ENCODE measurements around the gene QRICH1. TPM values are rescaled to one million over a fixed set of nuclear protein-coding genes. Genes with fewer than 3 reads are reported as not detected.

QRICH1 gene
- total RNA-seq, 2 experiments from 2014 or later: 111 to 132 TPM

DNA sequence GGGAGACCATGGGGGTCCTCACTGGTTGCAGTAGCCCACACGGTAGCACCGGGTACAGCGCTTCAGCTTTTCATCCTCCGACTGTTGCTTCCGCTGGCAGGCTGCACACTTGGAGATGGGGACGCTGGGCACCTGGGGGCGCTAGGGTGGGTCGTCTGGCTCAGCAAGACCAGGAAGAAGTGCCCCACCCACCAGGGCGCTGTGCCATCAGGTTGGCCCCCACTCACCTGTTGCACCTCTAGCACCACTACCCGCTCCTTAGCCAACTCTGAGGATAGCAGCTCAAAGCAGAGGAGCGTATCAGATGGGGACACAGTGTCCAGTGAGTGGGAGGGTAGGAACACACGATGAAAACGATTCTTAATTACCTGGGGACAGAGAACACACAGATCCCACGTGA, 18.4 kb upstream of the QRICH1 start:
- Histone ChIP-seq H3K36me3 (ENCODE audit: insufficient read depth, low read length) (peaks cover 91% of the 10 kb centered on the region), H3K9me2 (ENCODE audit: insufficient read depth, low read length) (no peaks in the 10 kb centered on the region), H3K9me3 (ENCODE audit: low read length) (no peaks in the 10 kb centered on the region), H3K4me2 (ENCODE audit: low read length) (no peak overlapping the region), H3K4me1 (ENCODE audit: insufficient read depth, low read length, poor library complexity, severe bottlenecking) (no peaks in the 10 kb centered on the region), H3K27ac (ENCODE audit: low read depth, low read length, poor library complexity, severe bottlenecking) (no peak overlapping the region), H3K4me3 (ENCODE audit: low read depth, low read length, poor library complexity, severe bottlenecking) (no peak overlapping the region), H2AFZ (ENCODE audit: low read length) (no peak overlapping the region), H4K20me1 (ENCODE audit: insufficient read depth, low read length) (no peaks in the 10 kb centered on the region), H3K79me2 (ENCODE audit: insufficient read depth, low read depth, low read length) (no peaks in the 10 kb centered on the region)
- TF ChIP-seq EZH2phosphoT487 (IDR thresholded peaks at IDR 0.05; ENCODE audit: borderline replicate concordance, low read depth, low read length): no peak
- TF ChIP-seq, protein P1, sequence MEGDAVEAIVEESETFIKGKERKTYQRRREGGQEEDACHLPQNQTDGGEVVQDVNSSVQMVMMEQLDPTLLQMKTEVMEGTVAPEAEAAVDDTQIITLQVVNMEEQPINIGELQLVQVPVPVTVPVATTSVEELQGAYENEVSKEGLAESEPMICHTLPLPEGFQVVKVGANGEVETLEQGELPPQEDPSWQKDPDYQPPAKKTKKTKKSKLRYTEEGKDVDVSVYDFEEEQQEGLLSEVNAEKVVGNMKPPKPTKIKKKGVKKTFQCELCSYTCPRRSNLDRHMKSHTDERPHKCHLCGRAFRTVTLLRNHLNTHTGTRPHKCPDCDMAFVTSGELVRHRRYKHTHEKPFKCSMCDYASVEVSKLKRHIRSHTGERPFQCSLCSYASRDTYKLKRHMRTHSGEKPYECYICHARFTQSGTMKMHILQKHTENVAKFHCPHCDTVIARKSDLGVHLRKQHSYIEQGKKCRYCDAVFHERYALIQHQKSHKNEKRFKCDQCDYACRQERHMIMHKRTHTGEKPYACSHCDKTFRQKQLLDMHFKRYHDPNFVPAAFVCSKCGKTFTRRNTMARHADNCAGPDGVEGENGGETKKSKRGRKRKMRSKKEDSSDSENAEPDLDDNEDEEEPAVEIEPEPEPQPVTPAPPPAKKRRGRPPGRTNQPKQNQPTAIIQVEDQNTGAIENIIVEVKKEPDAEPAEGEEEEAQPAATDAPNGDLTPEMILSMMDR (conservative IDR thresholded peaks at IDR 0.05; ENCODE audit: low read length): no peak
- ChIA-PET CTCF (ENCODE audit: unreplicated experiment) (interaction anchor here (1.0 kb wide), 1 partner anchor 18 kb away, joined by 3 read pairs; the partner anchor contains the start of gene QRICH1), POLR2A (no interaction called here)
- DNase-seq (ENCODE audit: low spot score): no peak
- no TSS peak for BruUV-seq (replicated peaks)
- intact Hi-C loops (cut with micrococcal nuclease; ENCODE audit: unreplicated experiment): no loop called here

GRCh38 chr3:49111347-49111746, 17.5 kb upstream of the QRICH1 start:
- no peak for DNase-seq (ENCODE audit: low spot score)
- no peak overlapping the region for H2AFZ ChIP-seq (ENCODE audit: low read length)
- intact Hi-C loops (cut with micrococcal nuclease; ENCODE audit: unreplicated experiment): no loop called here
- TF ChIP-seq EZH2phosphoT487 (IDR thresholded peaks at IDR 0.05; ENCODE audit: borderline replicate concordance, low read depth, low read length): no peak
- TF ChIP-seq, protein P1 (conservative IDR thresholded peaks at IDR 0.05; ENCODE audit: low read length): no peak
- H3K9me3 ChIP-seq (ENCODE audit: low read length): no peaks in the 10 kb centered on the region
- no peaks in the 10 kb centered on the region for H3K79me2 ChIP-seq (ENCODE audit: insufficient read depth, low read depth, low read length)
- ChIA-PET POLR2A (interaction anchor here (1.2 kb wide), 1 partner anchor 9 kb away, joined by 3 read pairs; the partner anchor contains the start of gene USP19), CTCF (ENCODE audit: unreplicated experiment) (no interaction called here)
- no peaks in the 10 kb centered on the region for H4K20me1 ChIP-seq (ENCODE audit: insufficient read depth, low read length)
- H3K4me2 ChIP-seq (ENCODE audit: low read length): no peak overlapping the region
- H3K36me3 ChIP-seq (ENCODE audit: insufficient read depth, low read length): peaks cover 83% of the 10 kb centered on the region
- H3K4me1 ChIP-seq (ENCODE audit: insufficient read depth, low read length, poor library complexity, severe bottlenecking): no peaks in the 10 kb centered on the region
- no peaks in the 10 kb centered on the region for H3K9me2 ChIP-seq (ENCODE audit: insufficient read depth, low read length)
- H3K27ac ChIP-seq (ENCODE audit: low read depth, low read length, poor library complexity, severe bottlenecking): no peak overlapping the region
- no TSS peak for BruUV-seq (replicated peaks)
- no peak overlapping the region for H3K4me3 ChIP-seq (ENCODE audit: low read depth, low read length, poor library complexity, severe bottlenecking)

DNA sequence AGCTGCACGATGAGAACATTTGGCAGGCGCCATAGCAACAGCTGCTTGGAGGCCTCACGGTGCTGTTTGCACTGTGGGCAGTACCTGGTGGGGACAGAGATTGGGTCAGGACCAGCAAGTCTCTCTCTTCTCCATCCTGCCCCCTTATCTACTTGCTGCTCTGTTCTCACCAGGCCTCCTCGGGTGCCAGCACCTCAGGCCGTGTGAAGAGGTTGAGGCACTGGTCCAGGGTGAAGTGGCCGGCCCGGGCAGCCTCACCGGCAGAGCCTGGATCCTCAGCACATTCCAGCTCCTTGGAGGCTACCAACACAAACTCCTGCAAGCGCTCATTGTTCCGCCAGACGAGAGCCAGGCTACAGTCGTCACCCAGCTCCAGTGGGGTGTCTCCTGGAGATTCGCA, 16.9 kb upstream of the QRICH1 start:
- H2AFZ ChIP-seq (ENCODE audit: low read length): no peak overlapping the region
- no peaks in the 10 kb centered on the region for H3K9me2 ChIP-seq (ENCODE audit: insufficient read depth, low read length)
- H3K9me3 ChIP-seq (ENCODE audit: low read length): no peaks in the 10 kb centered on the region
- intact Hi-C loops (cut with micrococcal nuclease; ENCODE audit: unreplicated experiment): no loop called here
- H3K4me1 ChIP-seq (ENCODE audit: insufficient read depth, low read length, poor library complexity, severe bottlenecking): peaks cover 2% of the 10 kb centered on the region
- H4K20me1 ChIP-seq (ENCODE audit: insufficient read depth, low read length): no peaks in the 10 kb centered on the region
- H3K79me2 ChIP-seq (ENCODE audit: insufficient read depth, low read depth, low read length): no peaks in the 10 kb centered on the region
- H3K4me3 ChIP-seq (ENCODE audit: low read depth, low read length, poor library complexity, severe bottlenecking): no peak overlapping the region
- ChIA-PET CTCF (ENCODE audit: unreplicated experiment) (no interaction called here), POLR2A (interaction anchor here (1.2 kb wide), 1 partner anchor 10 kb away, joined by 3 read pairs; the partner anchor contains the start of gene USP19)
- H3K36me3 ChIP-seq (ENCODE audit: insufficient read depth, low read length): peaks cover 77% of the 10 kb centered on the region
- H3K27ac ChIP-seq (ENCODE audit: low read depth, low read length, poor library complexity, severe bottlenecking): no peak overlapping the region
- BruUV-seq (replicated peaks): TSS peak; percentile 27
- TF ChIP-seq, protein P1 (conservative IDR thresholded peaks at IDR 0.05; ENCODE audit: low read length): no peak
- TF ChIP-seq EZH2phosphoT487 (IDR thresholded peaks at IDR 0.05; ENCODE audit: borderline replicate concordance, low read depth, low read length): no peak
- no peak overlapping the region for H3K4me2 ChIP-seq (ENCODE audit: low read length)
- no peak for DNase-seq (ENCODE audit: low spot score)
